HepG2 (cell line): ENCODE measurements around the gene PCDHGB6. TPM values are rescaled to one million over a fixed set of nuclear protein-coding genes. Genes with fewer than 3 reads are reported as not detected.

ENCODE experiments used
- ATAC-seq: fragments of 200-7000 bp; cut with Tn5 transposase; 3 replicates; pipeline ENCODE4 v1.9.1; 2020; ENCODE audit warnings: mild to moderate bottlenecking, moderate library complexity
- BruUV-seq: library from RNA; stranded (reverse); fragments of 400-500 nt; replicated peaks from 2 replicates; lab custom pipeline; 2021; lab: Mats Ljungman, UMichigan
- CTCF ChIA-PET: fragments of 300-600 bp; formaldehyde crosslinking; extraction: SDS; loops from one replicate; lab custom pipeline; 2021; ENCODE audit warnings: low total read pairs, inconsistent platforms, low intra/inter-chr PET ratio; lab: Yijun Ruan, JAX
- POLR2A ChIA-PET: fragments of 350-600 bp; sonication (Branson Sonifier 250); formaldehyde crosslinking; loops from one replicate; lab custom pipeline; 2020; ENCODE audit warnings: antibody characterized with exemption, inconsistent platforms; lab: Yijun Ruan, JAX
- DNase-seq: peaks from one replicate; pipeline ENCODE4 v3.0.0-alpha.2; 2015; ENCODE audit warnings: low spot score
- FAIRE-seq: peaks from 3 replicates; lab custom pipeline; 2011; peaks lifted over from hg19 to GRCh38; lab: Jason Lieb, UNC
- H2AFZ ChIP-seq: one replicate; pipeline ENCODE4 v1.6.1; 2011; ENCODE audit warnings: low read length, inconsistent platforms
- H3K27ac ChIP-seq: fragments of 300-600 bp; 3 replicates; pipeline ENCODE4 v1.8.0; 2011; ENCODE audit warnings: mixed run types, mild to moderate bottlenecking, mixed read lengths, low read length, inconsistent platforms; ENCODE audit not compliant: insufficient read depth; ENCODE audit errors: extremely low read length
- H3K27me3 ChIP-seq, 2 experiments: fragments of 200-600 bp in 1 of 2; 2 replicates in 1 of 2; 3 replicates in 1 of 2; pipeline versions ENCODE4 v1.6.0 to v1.8.0; 2011; ENCODE audit warnings: low read length in 2 of 2, mild to moderate bottlenecking in 2 of 2, moderate library complexity in 2 of 2, inconsistent platforms in 1 of 2; ENCODE audit not compliant: insufficient read depth in 2 of 2, control insufficient read depth in 1 of 2
- H3K36me3 ChIP-seq, 2 experiments: fragments of 200-600 bp in 1 of 2; replicated peaks in 1 of 2; 2 replicates in 1 of 2; 3 replicates in 1 of 2; pipeline versions ENCODE4 v1.5.1 to v1.8.0; 2011; ENCODE audit warnings: low read length in 2 of 2, inconsistent platforms in 1 of 2; ENCODE audit not compliant: insufficient read depth in 2 of 2, control insufficient read depth in 1 of 2
- H3K4me1 ChIP-seq: 2 replicates; pipeline ENCODE4 v1.5.1; 2012; ENCODE audit warnings: low read length, inconsistent platforms; ENCODE audit not compliant: insufficient read depth
- H3K4me2 ChIP-seq: 2 replicates; pipeline ENCODE4 v1.6.0; 2011; ENCODE audit warnings: low read depth, low read length, inconsistent platforms
- H3K4me3 ChIP-seq, 3 experiments: fragments of 200-600 bp in 1 of 3; sonication (generic), shearing (Covaris generic) in 1 of 3; replicated peaks in 1 of 3; 2 replicates each; pipeline ENCODE4 v1.5.1; 2011 to 2016; ENCODE audit warnings: low read length in 3 of 3, inconsistent platforms in 2 of 3, low read depth in 2 of 3, mild to moderate bottlenecking in 2 of 3, control low read depth in 1 of 3, mixed read lengths in 1 of 3; ENCODE audit not compliant: insufficient read depth in 1 of 3
- H3K79me2 ChIP-seq: one replicate; pipeline ENCODE4 v1.6.1; 2011; ENCODE audit warnings: low read length, inconsistent platforms; ENCODE audit not compliant: insufficient read depth
- H3K9ac ChIP-seq: 2 replicates; pipeline ENCODE4 v1.6.0; 2011; ENCODE audit warnings: mild to moderate bottlenecking, low read depth, low read length, inconsistent platforms; ENCODE audit not compliant: insufficient read depth
- H3K9me3 ChIP-seq: 2 replicates; pipeline ENCODE4 v1.5.1; 2012; ENCODE audit warnings: mild to moderate bottlenecking, low read length
- H4K20me1 ChIP-seq: 2 replicates; pipeline ENCODE4 v1.6.0; 2011; ENCODE audit warnings: inconsistent platforms, mild to moderate bottlenecking, low read length, moderate library complexity; ENCODE audit not compliant: insufficient read depth
- AHR ChIP-seq: IDR thresholded peaks from 2 replicates; pipeline ENCODE4 v1.6.1; 2018; ENCODE audit warnings: missing genetic modification reagents, missing compliant biosample characterization
- ATF1 ChIP-seq: IDR thresholded peaks from 2 replicates; pipeline ENCODE4 v1.6.1; 2016; ENCODE audit warnings: mild to moderate bottlenecking, control low read depth
- GPN1 ChIP-seq: sonication (generic); formaldehyde crosslinking; IDR thresholded peaks from 2 replicates; pipeline ENCODE4 v1.5.1; 2020; ENCODE audit warnings: missing genetic modification reagents, borderline replicate concordance
- MYC ChIP-seq: sonication (generic); formaldehyde crosslinking; IDR thresholded peaks from 2 replicates; pipeline ENCODE4 v1.9.0; 2021; ENCODE audit warnings: missing genetic modification reagents, borderline replicate concordance
- PCBP1 ChIP-seq: fragments of 200-400 bp; formaldehyde crosslinking; IDR thresholded peaks from 2 replicates; pipeline ENCODE4 v1.6.1; 2017; ENCODE audit warnings: mild to moderate bottlenecking, low read depth, low read length, borderline replicate concordance
- PITX1 ChIP-seq: sonication (generic); formaldehyde crosslinking; IDR thresholded peaks from 2 replicates; pipeline ENCODE4 v1.5.1; 2020; ENCODE audit warnings: mild to moderate bottlenecking, missing genetic modification reagents
- RBM39 ChIP-seq: fragments of 200-400 bp; formaldehyde crosslinking; IDR thresholded peaks from one replicate; pipeline ENCODE4 v1.6.1; 2018; ENCODE audit warnings: antibody characterized with exemption, mild to moderate bottlenecking, low read depth, low read length; ENCODE audit not compliant: poor library complexity, severe bottlenecking
- SKI ChIP-seq: fragments of 450-650 bp; IDR thresholded peaks from one replicate; pipeline ENCODE4 v1.6.1; 2018; ENCODE audit warnings: mild to moderate bottlenecking; ENCODE audit not compliant: partially characterized antibody
- TOPORS ChIP-seq: sonication (generic); formaldehyde crosslinking; IDR thresholded peaks from 2 replicates; pipeline ENCODE4 v1.8.0; 2023; ENCODE audit warnings: mild to moderate bottlenecking, missing genetic modification reagents
- ZNF138 ChIP-seq: sonication (generic); formaldehyde crosslinking; IDR thresholded peaks from 2 replicates; pipeline ENCODE4 v1.5.0; 2020; ENCODE audit warnings: mild to moderate bottlenecking, low read depth, missing genetic modification reagents
- ZNF251 ChIP-seq: sonication (generic); formaldehyde crosslinking; IDR thresholded peaks from 2 replicates; pipeline ENCODE4 v1.9.0; 2021; ENCODE audit warnings: mild to moderate bottlenecking, missing genetic modification reagents
- ZNF468 ChIP-seq: sonication (generic); formaldehyde crosslinking; IDR thresholded peaks from 2 replicates; pipeline ENCODE4 v1.8.0; 2022; ENCODE audit warnings: mild to moderate bottlenecking, moderate library complexity, missing genetic modification reagents
- ZNF841 ChIP-seq: sonication (generic); formaldehyde crosslinking; IDR thresholded peaks from 2 replicates; pipeline ENCODE4 v1.8.1; 2023; ENCODE audit warnings: missing genetic modification reagents, borderline replicate concordance
- WGBS: methylation state at CpG from one replicate; pipeline ENCODE4 v1.1.6; 2017; ENCODE audit warnings: low lambda C conversion rate; 5-methylcytosine and 5-hydroxymethylcytosine counted together
- in situ Hi-C: cut with HindIII; loops from 2 replicates; pipeline ENCODE4 v1.10.0; 2017; ENCODE audit warnings: low pct_unique_long_range_greater_than_20kb; ENCODE audit not compliant: extremely low pct_ligation_motif_present
- intact Hi-C: fragments of 100-400 bp; cut with micrococcal nuclease; formaldehyde crosslinking; loops from one replicate; pipeline ENCODE4 v1.10.0; 2022; ENCODE audit not compliant: unreplicated experiment
- polyA plus RNA-seq, 8 experiments: library from polyadenylated mRNA; depleted of rRNA in 3 of 8; stranded (reverse) in 7 of 8; unstranded in 1 of 8; fragments of >200 nt; fragmentation: Illumina TruSeq in 4 of 8; extraction: Trizol in 4 of 8; gene quantifications; 2 replicates each; pipeline versions ENCODE4 v1.2.1 to v1.2.3, GENCODE V29; 2011 to 2016; ENCODE audit warnings: low read depth in 4 of 8, missing spikeins in 1 of 8, mixed read lengths in 1 of 8; ENCODE audit not compliant: insufficient read depth in 1 of 8
- total RNA-seq, 5 experiments: library from RNA; depleted of rRNA; stranded (reverse); fragments of >200 nt; fragmentation: Illumina TruSeq; extraction: Trizol; gene quantifications; 2 replicates each; pipeline ENCODE4 v1.2.3, GENCODE V29; 2016; ENCODE audit warnings: low read depth in 1 of 5
- TF ChIP-seq, protein P1 (sequence below): sonication (generic); formaldehyde crosslinking; IDR thresholded peaks from 2 replicates; pipeline ENCODE4 v1.5.0; 2020; ENCODE audit warnings: missing genetic modification reagents
- TF ChIP-seq, protein P2 (sequence below): sonication (generic); formaldehyde crosslinking; IDR thresholded peaks from 2 replicates; pipeline ENCODE4 v1.9.0; 2021; ENCODE audit warnings: missing genetic modification reagents, borderline replicate concordance
- TF ChIP-seq, protein P3 (sequence below): sonication (generic); formaldehyde crosslinking; IDR thresholded peaks from 2 replicates; pipeline ENCODE4 v1.5.0; 2020; ENCODE audit warnings: missing genetic modification reagents
- TF ChIP-seq, protein P4 (sequence below): sonication (generic); formaldehyde crosslinking; IDR thresholded peaks from 2 replicates; pipeline ENCODE4 v1.8.1; 2023; ENCODE audit warnings: mild to moderate bottlenecking, missing genetic modification reagents

The PCDHGB6 gene
- total and polyA plus RNA-seq, 2 of the 13 experiments (the other 11 are each of a cell fraction or from before 2014, with no cell fraction given): 0.01 to 0.20 TPM

DNA sequence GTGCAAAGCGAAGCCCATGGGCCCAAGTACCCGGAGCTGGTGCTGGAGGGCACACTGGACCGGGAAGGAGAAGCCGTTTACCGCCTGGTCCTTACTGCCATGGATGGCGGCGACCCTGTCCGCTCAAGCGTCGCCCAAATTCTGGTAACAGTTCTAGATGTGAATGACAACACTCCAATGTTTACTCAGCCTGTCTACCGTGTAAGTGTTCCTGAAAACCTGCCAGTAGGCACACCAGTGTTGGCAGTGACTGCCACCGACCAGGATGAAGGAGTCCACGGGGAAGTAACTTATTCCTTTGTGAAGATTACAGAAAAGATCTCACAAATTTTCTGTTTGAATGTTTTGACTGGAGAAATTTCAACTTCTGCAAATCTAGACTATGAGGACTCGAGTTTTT lies 33.2 kb upstream of the PCDHGB6 start:
- no peak overlapping the region for H3K4me3 ChIP-seq
- intact Hi-C loops (no loop called here), in situ Hi-C loops (no loop called here)
- no peak overlapping the region for H3K4me2 ChIP-seq
- no peaks in the 10 kb centered on the region for H3K79me2 ChIP-seq
- H4K20me1 ChIP-seq: no peaks in the 10 kb centered on the region
- no peak for ATAC-seq
- no peak overlapping the region for H3K9ac ChIP-seq
- no peak for FAIRE-seq
- ChIA-PET CTCF (no interaction called here), POLR2A (no interaction called here)
- peaks cover 53% of the 10 kb centered on the region for H3K9me3 ChIP-seq
- DNase-seq: no peak
- H2AFZ ChIP-seq: no peak overlapping the region
- no peaks in the 10 kb centered on the region for H3K36me3 ChIP-seq
- BruUV-seq: no TSS peak
- TF ChIP-seq, protein P1, sequence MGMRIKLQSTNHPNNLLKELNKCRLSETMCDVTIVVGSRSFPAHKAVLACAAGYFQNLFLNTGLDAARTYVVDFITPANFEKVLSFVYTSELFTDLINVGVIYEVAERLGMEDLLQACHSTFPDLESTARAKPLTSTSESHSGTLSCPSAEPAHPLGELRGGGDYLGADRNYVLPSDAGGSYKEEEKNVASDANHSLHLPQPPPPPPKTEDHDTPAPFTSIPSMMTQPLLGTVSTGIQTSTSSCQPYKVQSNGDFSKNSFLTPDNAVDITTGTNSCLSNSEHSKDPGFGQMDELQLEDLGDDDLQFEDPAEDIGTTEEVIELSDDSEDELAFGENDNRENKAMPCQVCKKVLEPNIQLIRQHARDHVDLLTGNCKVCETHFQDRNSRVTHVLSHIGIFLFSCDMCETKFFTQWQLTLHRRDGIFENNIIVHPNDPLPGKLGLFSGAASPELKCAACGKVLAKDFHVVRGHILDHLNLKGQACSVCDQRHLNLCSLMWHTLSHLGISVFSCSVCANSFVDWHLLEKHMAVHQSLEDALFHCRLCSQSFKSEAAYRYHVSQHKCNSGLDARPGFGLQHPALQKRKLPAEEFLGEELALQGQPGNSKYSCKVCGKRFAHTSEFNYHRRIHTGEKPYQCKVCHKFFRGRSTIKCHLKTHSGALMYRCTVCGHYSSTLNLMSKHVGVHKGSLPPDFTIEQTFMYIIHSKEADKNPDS: no peak
- no peak for TF ChIP-seq ZNF251 (CRISPR knock-in tag)
- TF ChIP-seq, protein P2, sequence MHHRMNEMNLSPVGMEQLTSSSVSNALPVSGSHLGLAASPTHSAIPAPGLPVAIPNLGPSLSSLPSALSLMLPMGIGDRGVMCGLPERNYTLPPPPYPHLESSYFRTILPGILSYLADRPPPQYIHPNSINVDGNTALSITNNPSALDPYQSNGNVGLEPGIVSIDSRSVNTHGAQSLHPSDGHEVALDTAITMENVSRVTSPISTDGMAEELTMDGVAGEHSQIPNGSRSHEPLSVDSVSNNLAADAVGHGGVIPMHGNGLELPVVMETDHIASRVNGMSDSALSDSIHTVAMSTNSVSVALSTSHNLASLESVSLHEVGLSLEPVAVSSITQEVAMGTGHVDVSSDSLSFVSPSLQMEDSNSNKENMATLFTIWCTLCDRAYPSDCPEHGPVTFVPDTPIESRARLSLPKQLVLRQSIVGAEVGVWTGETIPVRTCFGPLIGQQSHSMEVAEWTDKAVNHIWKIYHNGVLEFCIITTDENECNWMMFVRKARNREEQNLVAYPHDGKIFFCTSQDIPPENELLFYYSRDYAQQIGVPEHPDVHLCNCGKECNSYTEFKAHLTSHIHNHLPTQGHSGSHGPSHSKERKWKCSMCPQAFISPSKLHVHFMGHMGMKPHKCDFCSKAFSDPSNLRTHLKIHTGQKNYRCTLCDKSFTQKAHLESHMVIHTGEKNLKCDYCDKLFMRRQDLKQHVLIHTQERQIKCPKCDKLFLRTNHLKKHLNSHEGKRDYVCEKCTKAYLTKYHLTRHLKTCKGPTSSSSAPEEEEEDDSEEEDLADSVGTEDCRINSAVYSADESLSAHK: no peak
- no peak for TF ChIP-seq ATF1 (CRISPR knock-in tag)
- no peak for TF ChIP-seq PCBP1
- TF ChIP-seq, protein P3, sequence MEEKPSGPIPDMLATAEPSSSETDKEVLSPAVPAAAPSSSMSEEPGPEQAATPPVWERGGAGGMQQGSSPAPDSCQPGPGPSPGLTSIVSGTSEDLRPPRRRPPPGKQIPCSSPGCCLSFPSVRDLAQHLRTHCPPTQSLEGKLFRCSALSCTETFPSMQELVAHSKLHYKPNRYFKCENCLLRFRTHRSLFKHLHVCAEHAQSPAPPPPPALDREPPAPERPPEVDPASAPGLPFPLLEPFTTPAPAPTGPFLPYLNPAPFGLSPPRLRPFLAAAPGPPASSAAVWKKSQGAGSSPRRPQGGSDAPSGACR (CRISPR knock-in tag): no peak
- no peak for TF ChIP-seq ZNF468 (CRISPR knock-in tag)
- TF ChIP-seq, protein P4, sequence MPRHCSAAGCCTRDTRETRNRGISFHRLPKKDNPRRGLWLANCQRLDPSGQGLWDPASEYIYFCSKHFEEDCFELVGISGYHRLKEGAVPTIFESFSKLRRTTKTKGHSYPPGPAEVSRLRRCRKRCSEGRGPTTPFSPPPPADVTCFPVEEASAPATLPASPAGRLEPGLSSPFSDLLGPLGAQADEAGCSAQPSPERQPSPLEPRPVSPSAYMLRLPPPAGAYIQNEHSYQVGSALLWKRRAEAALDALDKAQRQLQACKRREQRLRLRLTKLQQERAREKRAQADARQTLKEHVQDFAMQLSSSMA (CRISPR knock-in tag): no peak
- no peak for TF ChIP-seq ZNF841 (CRISPR knock-in tag)
- TF ChIP-seq AHR (CRISPR knock-in tag): no peak
- TF ChIP-seq PITX1 (CRISPR knock-in tag): no peak
- TF ChIP-seq RBM39: no peak
- TF ChIP-seq TOPORS: no peak
- no peak for TF ChIP-seq GPN1 (CRISPR knock-in tag)
- no peak for TF ChIP-seq MYC (CRISPR knock-in tag)
- TF ChIP-seq SKI: no peak
- TF ChIP-seq ZNF138 (CRISPR knock-in tag): no peak
- H3K27me3 ChIP-seq: no peaks in the 10 kb centered on the region
- WGBS: 32% methylated on average over 4 of the region's 14 CpGs
- H3K27ac ChIP-seq: no peak overlapping the region
- H3K4me1 ChIP-seq: no peaks in the 10 kb centered on the region
